GM12878 (cell line): Measurements from ENCODE around the gene COL11A1. TPM values are rescaled to one million over a fixed set of nuclear protein-coding genes. Genes with fewer than 3 reads are reported as not detected.

Experiments
- ATAC-seq: fragments of 200-7000 bp; cut with Tn5 transposase; 3 replicates; pipeline ENCODE4 v1.9.1; 2020; ENCODE audit warnings: mild to moderate bottlenecking, moderate library complexity
- BruUV-seq: library from RNA; stranded (reverse); fragments of 400-500 nt; replicated peaks from 2 replicates; lab custom pipeline; 2021; lab: Mats Ljungman, UMichigan
- CTCF ChIA-PET: fragments of 300-600 bp; sonication (Branson Sonifier 250); formaldehyde crosslinking; extraction: SDS; loops from one replicate; lab custom pipeline; 2021; ENCODE audit warnings: inconsistent platforms; lab: Yijun Ruan, JAX
- POLR2A ChIA-PET: fragments of 350-600 bp; formaldehyde crosslinking; extraction: SDS; loops from one replicate; lab custom pipeline; 2021; ENCODE audit warnings: inconsistent platforms; lab: Charles Lee
- RAD21 ChIA-PET: fragments of 300-600 bp; sonication (Branson Sonifier 250); formaldehyde crosslinking; loops from one replicate; lab custom pipeline; 2023; ENCODE audit warnings: antibody characterized with exemption; ENCODE audit not compliant: unreplicated experiment; lab: Charles Lee
- SMC1A ChIA-PET: fragments of 300-600 bp; sonication (Branson Sonifier 250); formaldehyde crosslinking; loops from one replicate; lab custom pipeline; 2023; ENCODE audit not compliant: unreplicated experiment, uncharacterized antibody; lab: Charles Lee
- DNase-seq: peaks from one replicate; pipeline ENCODE4 v3.0.0-alpha.2; 2011; ENCODE audit warnings: low read depth, low spot score
- FAIRE-seq: peaks from 3 replicates; lab custom pipeline; 2011; peaks lifted over from hg19 to GRCh38; lab: Jason Lieb, UNC
- H2AFZ ChIP-seq: 2 replicates; pipeline ENCODE4 v1.6.0; 2011; ENCODE audit warnings: low read depth, low read length, control low read depth; ENCODE audit not compliant: control insufficient read depth
- H3K27ac ChIP-seq: 2 replicates; pipeline ENCODE4 v1.5.1; 2011; ENCODE audit warnings: control low read depth; ENCODE audit not compliant: control insufficient read depth, insufficient read depth
- H3K27me3 ChIP-seq, 2 experiments: replicated peaks in 1 of 2; 2 replicates each; pipeline versions ENCODE4 v1.6.0 to v1.6.1; 2011; ENCODE audit warnings: low read length in 1 of 2; ENCODE audit not compliant: control insufficient read depth in 2 of 2, insufficient read depth in 2 of 2
- H3K36me3 ChIP-seq, 2 experiments: 2 replicates each; pipeline ENCODE4 v1.5.1; 2011; ENCODE audit warnings: low read length in 1 of 2; ENCODE audit not compliant: control insufficient read depth in 2 of 2, insufficient read depth in 2 of 2
- H3K4me1 ChIP-seq: 2 replicates; pipeline ENCODE4 v1.6.1; 2011; ENCODE audit warnings: mild to moderate bottlenecking, low read length, moderate library complexity, mixed read lengths; ENCODE audit not compliant: control insufficient read depth, insufficient read depth
- H3K4me2 ChIP-seq: 2 replicates; pipeline ENCODE4 v1.6.0; 2011; ENCODE audit warnings: control low read depth; ENCODE audit not compliant: control insufficient read depth, insufficient read depth
- H3K4me3 ChIP-seq: fragments of 200-600 bp; sonication (generic); 2 replicates; pipeline ENCODE4 v1.5.1; 2016
- H3K79me2 ChIP-seq: 2 replicates; pipeline ENCODE4 v1.6.0; 2011; ENCODE audit warnings: low read length; ENCODE audit not compliant: control insufficient read depth, insufficient read depth
- H3K9ac ChIP-seq: 2 replicates; pipeline ENCODE4 v1.8.0; 2011; ENCODE audit warnings: low read length, control low read depth, mixed read lengths; ENCODE audit not compliant: control insufficient read depth, insufficient read depth
- H3K9me3 ChIP-seq: replicated peaks from 3 replicates; pipeline ENCODE4 v1.5.1; 2011; ENCODE audit warnings: mild to moderate bottlenecking, low read length; ENCODE audit not compliant: control insufficient read depth, insufficient read depth
- H4K20me1 ChIP-seq: 2 replicates; pipeline ENCODE4 v1.6.0; 2011; ENCODE audit not compliant: control insufficient read depth, insufficient read depth
- DPF2 ChIP-seq: fragments of 450-650 bp; IDR thresholded peaks from 2 replicates; pipeline ENCODE4 v1.6.1; 2017; ENCODE audit warnings: mild to moderate bottlenecking
- ESRRA ChIP-seq: IDR thresholded peaks from 2 replicates; pipeline ENCODE4 v1.6.1; 2012; ENCODE audit warnings: mild to moderate bottlenecking, low read length, improper control_type of control experiment
- MEF2A ChIP-seq: IDR thresholded peaks from 2 replicates; pipeline ENCODE4 v1.6.1; 2011; ENCODE audit warnings: low read depth, mild to moderate bottlenecking, low read length, moderate library complexity; ENCODE audit not compliant: insufficient read depth
- NR2C2 ChIP-seq: IDR thresholded peaks from 2 replicates; pipeline ENCODE4 v1.6.1; 2011; ENCODE audit warnings: borderline replicate concordance, low read depth; ENCODE audit not compliant: control insufficient read depth, insufficient read length
- POU2F2 ChIP-seq: IDR thresholded peaks from 3 replicates; pipeline ENCODE4 v1.6.1; 2011; ENCODE audit warnings: low read depth, mild to moderate bottlenecking, low read length, borderline replicate concordance
- RFX5 ChIP-seq: IDR thresholded peaks from 2 replicates; pipeline ENCODE4 v1.6.1; 2011; ENCODE audit warnings: low read depth, low read length, improper control_type of control experiment
- TCF12 ChIP-seq: IDR thresholded peaks from 2 replicates; pipeline ENCODE4 v1.6.1; 2011; ENCODE audit warnings: low read depth, mild to moderate bottlenecking, low read length
- in situ Hi-C: fragments of 300-500 bp; cut with MboI; formaldehyde crosslinking; loops from 9 replicates; pipeline ENCODE4 v1.14.3; 2018; ENCODE audit warnings: mixed read lengths
- intact Hi-C: fragments of 100-400 bp; cut with micrococcal nuclease; formaldehyde crosslinking; loops from one replicate; pipeline ENCODE4 v1.14.2; 2022; ENCODE audit not compliant: unreplicated experiment
- polyA plus RNA-seq, 11 experiments: library from polyadenylated mRNA; depleted of rRNA in 4 of 11; unstranded in 6 of 11; stranded (reverse) in 5 of 11; fragments of >200 nt; fragmentation: Nextera tagmentation in 4 of 11; fragmentation: Illumina TruSeq in 1 of 11; extraction: Ambion mirVana in 4 of 11; extraction: Trizol in 1 of 11; gene quantifications; 1 replicate in 1 of 11; 2 replicates in 10 of 11; pipeline versions ENCODE4 v1.2.1 to v1.2.3, GENCODE V29; 2011 to 2016; ENCODE audit warnings: inconsistent platforms in 2 of 11, missing spikeins in 2 of 11, low read depth in 1 of 11
- total RNA-seq, 4 experiments: library from RNA; depleted of rRNA in 3 of 4; stranded (reverse); fragments of >200 nt in 3 of 4; fragmentation: Illumina TruSeq in 1 of 4; extraction: Trizol in 1 of 4; gene quantifications; 2 replicates each; pipeline versions ENCODE4 v1.2.1 to v1.2.3, GENCODE V29; 2013 to 2021

The COL11A1 gene
- total and polyA plus RNA-seq, 10 of the 15 experiments (the other 5 are each of a cell fraction or from before 2014, with no cell fraction given) = 0.11 TPM; not detected in 9

GRCh38 chr1:102978874-102979273, 129.4 kb downstream of the COL11A1 start (continued):
- no peak for TF ChIP-seq MEF2A
- TF ChIP-seq POU2F2 = no peak
- no peak for TF ChIP-seq TCF12

- Histone ChIP-seq H3K79me2 (no peaks in the 10 kb centered on the region), H2AFZ (no peak overlapping the region), H3K4me3 (no peak overlapping the region), H3K9me3 (no peaks in the 10 kb centered on the region), H3K4me1 (no peaks in the 10 kb centered on the region), H3K9ac (no peak overlapping the region), H3K27me3 (no peaks in the 10 kb centered on the region), H3K27ac (no peak overlapping the region), H3K4me2 (no peak overlapping the region), H3K36me3 (no peaks in the 10 kb centered on the region), H4K20me1 (no peaks in the 10 kb centered on the region)
- no TSS peak for BruUV-seq
- FAIRE-seq (no peak), DNase-seq (no peak), ATAC-seq (no peak)
- RAD21 ChIA-PET = no interaction called here
- in situ Hi-C loops (no loop called here), intact Hi-C loops (no loop called here)
- no peak for TF ChIP-seq RFX5
- no peak for TF ChIP-seq ESRRA
- TF ChIP-seq DPF2 = no peak
- no peak for TF ChIP-seq NR2C2
- SMC1A ChIA-PET = no interaction called here
- CTCF ChIA-PET = no interaction called here
- POLR2A ChIA-PET = no interaction called here
Observed at GRCh38 chr1:102977292-102977691, 131.0 kb downstream of the COL11A1 start.
